Suprapubic skin (tissue), 4 donors: Measurements from ENCODE around the gene DYNLT2.

Source experiments
- EP300 ChIP-seq: sonication (generic); formaldehyde crosslinking; IDR thresholded peaks from one replicate; pipeline ENCODE4 v1.6.1; 2017; ENCODE audit warnings: antibody characterized with exemption
- POLR2A ChIP-seq, 2 donors: fragments of 450-650 bp; IDR thresholded peaks; one replicate each; pipeline ENCODE4 v1.6.1; 2017; ENCODE audit warnings: antibody characterized with exemption in 2 of 2, mild to moderate bottlenecking in 2 of 2, moderate library complexity in 2 of 2
- POLR2AphosphoS5 ChIP-seq, 3 donors: sonication (generic); formaldehyde crosslinking; IDR thresholded peaks; one replicate each; pipeline ENCODE4 v1.6.1; 2017; ENCODE audit warnings: antibody characterized with exemption in 3 of 3
- TF ChIP-seq, protein P1 (sequence below), 2 donors: fragments of 200-600 bp in 1 of 2; fragments of 450-650 bp in 1 of 2; sonication (generic) in 1 of 2; IDR thresholded peaks; one replicate each; pipeline ENCODE4 v1.5.1; 2016 to 2019; ENCODE audit warnings: antibody characterized with exemption in 2 of 2, mild to moderate bottlenecking in 1 of 2, moderate library complexity in 1 of 2

DNA sequence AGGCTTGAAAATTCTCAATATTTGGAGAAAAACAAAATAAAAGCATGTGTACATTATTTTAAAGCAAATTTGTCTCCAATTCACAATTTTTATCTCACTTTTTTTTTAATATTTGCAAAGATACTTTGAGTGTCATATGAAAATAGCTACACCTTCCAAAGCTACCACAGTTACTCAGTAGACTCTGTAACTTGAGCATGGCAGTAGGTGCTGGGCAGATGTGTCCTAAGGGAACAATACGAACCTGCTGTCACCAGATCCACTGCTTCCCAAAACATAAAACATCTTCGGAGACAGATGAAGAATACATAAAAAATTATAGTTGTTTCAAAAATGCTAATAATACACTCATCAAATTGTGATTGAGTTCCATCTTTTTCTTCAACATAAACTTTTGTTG lies 60.1 kb downstream of the DYNLT2 start:
- TF ChIP-seq, protein P1, sequence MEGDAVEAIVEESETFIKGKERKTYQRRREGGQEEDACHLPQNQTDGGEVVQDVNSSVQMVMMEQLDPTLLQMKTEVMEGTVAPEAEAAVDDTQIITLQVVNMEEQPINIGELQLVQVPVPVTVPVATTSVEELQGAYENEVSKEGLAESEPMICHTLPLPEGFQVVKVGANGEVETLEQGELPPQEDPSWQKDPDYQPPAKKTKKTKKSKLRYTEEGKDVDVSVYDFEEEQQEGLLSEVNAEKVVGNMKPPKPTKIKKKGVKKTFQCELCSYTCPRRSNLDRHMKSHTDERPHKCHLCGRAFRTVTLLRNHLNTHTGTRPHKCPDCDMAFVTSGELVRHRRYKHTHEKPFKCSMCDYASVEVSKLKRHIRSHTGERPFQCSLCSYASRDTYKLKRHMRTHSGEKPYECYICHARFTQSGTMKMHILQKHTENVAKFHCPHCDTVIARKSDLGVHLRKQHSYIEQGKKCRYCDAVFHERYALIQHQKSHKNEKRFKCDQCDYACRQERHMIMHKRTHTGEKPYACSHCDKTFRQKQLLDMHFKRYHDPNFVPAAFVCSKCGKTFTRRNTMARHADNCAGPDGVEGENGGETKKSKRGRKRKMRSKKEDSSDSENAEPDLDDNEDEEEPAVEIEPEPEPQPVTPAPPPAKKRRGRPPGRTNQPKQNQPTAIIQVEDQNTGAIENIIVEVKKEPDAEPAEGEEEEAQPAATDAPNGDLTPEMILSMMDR (IDR thresholded peaks at IDR 0.05) = no peak
- TF ChIP-seq POLR2AphosphoS5 (IDR thresholded peaks at IDR 0.05) (no peak), EP300 (no peak), POLR2A (IDR thresholded peaks at IDR 0.05) (no peak)
